GM18517 (cell line): Measurements from ENCODE around the gene TOMM40L.

Experiments
- ATAC-seq: cut with Tn5 transposase; IDR thresholded peaks from one replicate; pipeline ENCODE4 v1.9.1; 2021; ENCODE audit warnings: mild to moderate bottlenecking, moderate library complexity; ENCODE audit not compliant: unreplicated experiment

The TOMM40L gene

DNA sequence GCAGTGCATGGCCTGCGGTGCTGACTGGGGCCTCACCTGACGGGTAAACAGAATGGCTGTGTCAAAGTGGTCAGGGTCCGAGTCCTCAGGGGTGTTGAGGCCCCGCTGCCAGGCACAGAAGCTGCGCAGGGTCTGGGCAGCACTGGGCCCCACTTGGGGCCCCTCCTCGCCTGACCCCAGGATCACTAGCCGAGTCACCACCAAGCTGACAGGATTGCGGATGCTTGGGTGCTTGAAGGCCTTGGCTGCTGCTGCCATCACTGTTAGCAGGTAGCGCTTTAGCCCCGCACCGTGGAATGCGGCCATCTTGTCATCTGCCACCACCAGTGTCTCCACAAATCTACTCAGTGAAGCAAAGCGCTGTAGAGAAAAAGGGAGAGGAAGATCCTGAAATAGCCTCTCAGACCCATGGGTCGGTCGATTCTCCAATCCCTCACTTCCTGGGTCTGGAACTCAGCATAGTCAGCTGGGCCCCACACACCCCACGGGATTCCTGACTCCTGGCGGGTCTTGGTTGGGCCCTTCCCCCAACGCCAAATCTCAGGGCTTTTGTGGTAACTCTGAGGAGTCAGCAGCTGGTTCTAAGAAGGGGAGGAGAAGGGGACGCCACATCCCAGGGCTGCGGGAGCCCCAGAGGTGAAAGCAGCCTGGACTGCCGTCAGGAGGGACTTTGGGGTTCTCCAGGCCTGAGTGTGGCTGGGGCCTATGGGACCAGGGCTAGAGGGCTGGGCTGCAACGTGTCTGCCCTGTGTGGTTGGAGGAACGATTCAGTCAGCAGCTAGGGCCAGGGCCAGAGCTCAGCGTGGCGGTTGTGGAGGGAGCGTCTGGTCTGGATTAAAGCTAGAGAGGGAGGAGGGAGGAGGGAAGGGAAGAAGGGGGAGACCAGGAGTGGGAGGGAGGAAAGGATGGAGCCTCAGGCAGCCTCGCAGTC, 29.1 kb upstream of the TOMM40L start:
- ATAC-seq, result no peak

DNA sequence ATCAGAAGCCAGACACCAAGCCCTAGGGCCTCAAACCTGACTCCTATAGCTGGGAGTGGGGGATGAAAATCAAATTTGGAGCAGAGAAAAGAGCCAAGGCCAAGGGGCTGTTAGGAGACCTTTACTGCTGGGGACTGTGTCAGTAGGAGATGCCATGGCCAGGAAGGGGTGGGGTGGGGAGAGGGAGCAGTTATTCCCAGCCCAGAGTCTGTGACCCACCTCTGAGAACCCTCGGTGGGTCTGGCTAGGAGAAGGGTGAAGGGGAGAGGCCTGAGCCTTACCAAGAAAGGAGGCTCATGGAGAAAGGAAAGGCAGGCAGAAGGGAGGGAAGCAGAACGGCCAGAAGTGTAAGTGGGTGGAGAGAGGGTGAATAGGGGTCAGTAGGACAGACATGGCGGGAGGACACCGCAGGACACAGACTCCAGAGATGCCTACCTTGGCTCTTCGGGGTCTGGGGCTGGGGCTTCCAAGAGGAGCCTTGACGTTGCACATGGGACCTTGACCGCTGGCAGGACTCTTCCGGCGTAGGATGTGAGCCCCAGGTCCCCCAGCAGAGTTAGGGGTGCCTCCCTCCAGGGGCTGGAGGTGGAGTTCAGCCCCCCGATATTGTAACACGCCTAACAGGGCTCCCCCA, 28.2 kb upstream of the TOMM40L start:
- no peak for ATAC-seq

GRCh38 chr1:161198194-161198896, 27.5 kb upstream of the TOMM40L start:
- no peak for ATAC-seq

DNA sequence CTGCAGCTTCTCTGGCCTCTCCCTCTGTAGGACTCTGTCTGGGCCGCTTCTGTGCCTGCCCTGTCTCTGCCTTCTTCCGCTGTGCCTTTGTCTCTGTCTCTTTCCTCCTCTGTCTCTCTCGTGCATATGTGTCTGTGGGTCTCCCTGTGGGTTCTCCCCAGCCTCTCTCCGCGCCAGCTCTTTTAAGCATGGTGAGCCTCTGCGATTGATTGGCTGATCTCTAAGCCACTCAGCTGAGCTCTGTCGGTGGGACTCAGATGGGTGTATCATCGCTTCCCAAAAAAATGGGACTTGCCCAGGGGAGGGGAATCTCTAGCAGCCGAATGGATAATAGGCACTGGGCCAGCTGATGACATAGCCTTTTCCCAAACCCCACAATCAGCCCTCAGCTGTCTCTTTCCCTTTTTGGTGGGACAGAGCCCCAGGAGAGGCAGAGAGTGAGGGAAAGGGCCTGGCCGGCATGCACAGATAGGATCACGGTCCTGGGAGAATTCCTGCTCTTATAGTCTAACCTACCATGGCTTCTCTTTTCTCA, 26.9 kb upstream of the TOMM40L start, which contains the start of gene ADAMTS4:
Gene ADAMTS4 (minus strand): TSS at position 158 of the 535 bp plus-strand sequence. CDS start 427 bp downstream, outside the sequence.
- no peak for ATAC-seq

DNA sequence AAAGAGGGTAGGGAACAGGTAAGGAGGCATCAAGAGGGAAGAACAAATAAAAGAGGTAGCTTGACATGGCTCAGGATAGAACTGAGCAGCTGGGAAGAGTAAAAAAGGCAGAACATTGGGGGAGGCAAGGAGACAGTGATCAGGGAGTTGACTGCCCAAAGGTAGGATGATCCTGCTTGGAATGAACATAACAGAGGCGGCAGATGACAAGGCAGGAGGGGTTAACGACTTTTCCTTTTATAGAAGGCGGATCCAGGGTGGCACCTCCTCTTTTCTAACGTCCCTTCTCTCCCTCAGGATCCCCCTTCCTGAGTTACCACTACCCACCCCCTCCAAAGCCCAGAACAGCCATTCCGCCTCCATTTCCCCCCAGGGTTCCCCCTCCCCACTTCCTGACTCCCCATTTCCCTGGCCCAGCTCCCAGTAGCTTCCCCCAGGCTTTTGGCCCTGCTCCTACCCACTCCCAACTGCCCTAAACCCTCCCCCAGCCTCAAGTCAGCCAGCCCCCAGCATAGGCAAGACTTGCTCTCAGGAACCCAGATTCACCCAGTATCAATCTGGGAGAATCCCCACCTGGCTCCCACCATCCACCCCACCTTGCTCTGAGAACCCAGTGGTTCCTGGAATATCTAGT, 26.2 kb upstream of the TOMM40L start:
- no peak for ATAC-seq

DNA sequence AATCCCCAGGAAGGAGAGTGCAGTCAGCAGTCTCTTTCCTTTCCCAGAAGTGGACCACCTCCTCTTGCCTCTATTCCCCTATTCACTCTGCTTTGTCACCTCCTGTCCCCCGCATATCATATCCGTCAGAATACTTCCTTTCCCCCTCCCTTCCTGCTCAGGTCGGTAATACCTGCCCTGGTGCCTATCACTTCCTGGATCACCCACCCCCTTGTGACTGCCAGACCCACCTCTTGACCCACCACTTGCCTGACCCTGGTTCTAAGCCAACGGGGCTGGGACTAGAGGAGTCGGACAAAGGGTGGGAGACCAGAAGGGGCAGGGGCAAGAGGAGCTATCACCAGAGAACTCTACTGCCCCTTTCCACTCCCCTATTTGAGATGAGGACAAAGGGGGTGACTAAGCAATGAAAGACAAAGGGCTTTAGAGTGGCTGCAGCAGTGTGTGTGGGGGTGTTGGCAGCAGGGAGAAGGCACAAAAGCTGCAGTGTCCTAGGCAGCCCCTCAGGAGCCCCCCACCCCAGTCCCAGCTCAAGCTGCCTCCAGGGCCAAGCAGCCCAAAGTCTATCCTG, 25.4 kb upstream of the TOMM40L start:
- ATAC-seq, result no peak

GRCh38 chr1:161200992-161201835, 24.6 kb upstream of the TOMM40L start:
- no peak for ATAC-seq

GRCh38 chr1:161201836-161202712, 23.8 kb upstream of the TOMM40L start, which contains the start of gene NDUFS2:
Gene NDUFS2 (plus strand): TSS chr1:161202367. CDS start chr1:161202386, 19 bp downstream.
- peak; percentile 89 for ATAC-seq

- ATAC-seq, result no peak
Observed at GRCh38 chr1:161206411-161207140, 19.3 kb upstream of the TOMM40L start.

DNA sequence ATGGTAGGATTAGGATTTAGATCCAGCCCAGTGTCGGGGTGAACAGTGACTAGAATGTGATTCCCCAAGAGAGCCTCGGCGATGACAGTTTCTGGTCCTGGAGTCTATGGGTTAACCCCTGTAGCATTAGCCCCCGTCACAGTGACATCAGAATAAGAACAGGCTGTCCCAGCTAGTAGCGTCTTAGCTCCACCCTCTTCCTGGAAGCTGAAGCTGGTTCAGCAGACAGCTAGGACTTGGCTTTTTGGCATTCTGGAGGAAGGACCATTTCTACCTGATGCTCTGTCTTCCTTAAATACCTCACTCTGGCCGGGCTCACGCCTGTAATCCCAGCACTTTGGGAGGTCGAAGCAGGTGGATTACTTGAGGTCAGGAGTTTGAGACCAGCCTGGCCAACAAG, 18.7 kb upstream of the TOMM40L start:
- no peak for ATAC-seq

GRCh38 chr1:161209790-161210409, 16.0 kb upstream of the TOMM40L start:
- no peak for ATAC-seq

GRCh38 chr1:161214369-161214768, 11.5 kb upstream of the TOMM40L start:
- no peak for ATAC-seq

- ATAC-seq, result no peak
Observed at GRCh38 chr1:161215076-161215475, 10.8 kb upstream of the TOMM40L start, which contains the start of gene FCER1G. Gene FCER1G (plus strand): TSS chr1:161215295. CDS start chr1:161215322, 27 bp downstream.

GRCh38 chr1:161216945-161217712, 8.7 kb upstream of the TOMM40L start:
- peak; percentile 84 for ATAC-seq

- no peak for ATAC-seq
Observed at GRCh38 chr1:161217831-161218230, 8.0 kb upstream of the TOMM40L start.

DNA sequence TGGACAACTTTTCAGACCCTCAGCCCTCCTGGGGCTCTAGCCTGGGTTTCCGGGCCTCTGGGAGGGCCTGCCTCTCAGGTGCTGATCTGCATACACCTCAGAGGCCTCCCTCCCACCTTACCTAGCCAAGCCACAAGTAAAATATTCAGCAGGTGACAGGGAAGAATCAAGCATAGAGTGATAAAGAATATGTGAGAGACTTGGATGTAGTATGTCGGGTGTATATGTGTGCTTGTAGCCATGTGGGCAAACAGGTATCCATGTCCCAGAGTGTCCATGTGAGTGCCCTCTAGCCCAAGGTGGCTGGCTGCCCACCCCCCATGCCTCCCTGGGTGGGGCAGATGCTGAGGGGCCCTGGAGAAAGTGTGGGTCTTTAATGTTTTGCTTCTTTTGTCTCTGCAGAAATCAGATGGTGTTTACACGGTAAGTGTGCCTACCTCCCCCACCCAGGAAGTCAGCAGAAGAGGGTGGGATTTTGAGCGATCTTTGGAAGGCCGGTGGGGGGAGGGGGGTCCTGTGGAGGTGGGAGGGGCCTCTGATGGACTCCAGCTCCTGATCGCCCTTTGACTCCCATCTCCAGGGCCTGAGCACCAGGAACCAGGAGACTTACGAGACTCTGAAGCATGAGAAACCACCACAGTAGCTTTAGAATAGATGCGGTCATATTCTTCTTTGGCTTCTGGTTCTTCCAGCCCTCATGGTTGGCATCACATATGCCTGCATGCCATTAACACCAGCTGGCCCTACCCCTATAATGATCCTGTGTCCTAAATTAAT, 7.4 kb upstream of the TOMM40L start:
- ATAC-seq, result no peak
